Right atrium auricular region (tissue), 2 donors: ENCODE measurements around the gene GALNT8. TPM values are rescaled to one million over a fixed set of nuclear protein-coding genes. Genes with fewer than 3 reads are reported as not detected.
A peak's percentile ranks its signal among the peaks of the same experiment; 100 is the strongest.

Experiments used
- DNase-seq: peaks from one replicate; pipeline ENCODE4 v3.0.0-alpha.2; 2019; ENCODE audit warnings: low spot score
- H3K27ac ChIP-seq, 2 donors: fragments of 200-600 bp; sonication (generic); 1 replicate in 1 of 2; 2 replicates in 1 of 2; pipeline ENCODE4 v1.5.1; 2016 to 2019
- H3K27me3 ChIP-seq, 2 donors: fragments of 200-600 bp; sonication (generic); one replicate each; pipeline versions ENCODE4 v1.5.1 to v1.6.0; 2017 to 2019
- H3K36me3 ChIP-seq: fragments of 200-600 bp; sonication (generic); one replicate; pipeline ENCODE4 v1.5.1; 2016
- H3K4me1 ChIP-seq, 2 donors: fragments of 200-600 bp; sonication (generic); one replicate each; pipeline versions ENCODE4 v1.5.1 to v1.6.0; 2017 to 2019
- H3K4me3 ChIP-seq, 2 donors: fragments of 200-600 bp; sonication (generic); 1 replicate in 1 of 2; 2 replicates in 1 of 2; pipeline ENCODE4 v1.5.1; 2017 to 2019; ENCODE audit warnings: mild to moderate bottlenecking in 1 of 2, moderate library complexity in 1 of 2
- H3K9me3 ChIP-seq, 2 donors: fragments of 200-600 bp; sonication (generic); one replicate each; pipeline ENCODE4 v1.5.1; 2019
- CTCF ChIP-seq, 2 donors: fragments of 200-600 bp; sonication (generic); IDR thresholded peaks; one replicate each; pipeline ENCODE4 v1.5.1; 2019; ENCODE audit warnings: antibody characterized with exemption in 2 of 2
- total RNA-seq, 2 donors: library from RNA; depleted of rRNA; stranded (reverse); fragments of >200 nt; gene quantifications; one replicate each; pipeline ENCODE4 v1.1.0, GENCODE V29; 2016

GALNT8 gene
- total RNA-seq, 2 donors from 2014 or later: 2.0 to 3.8 TPM

- Histone ChIP-seq H3K36me3 (no peaks in the 10 kb centered on the region), H3K27me3 (no peaks in the 10 kb centered on the region), H3K9me3 (no peaks in the 10 kb centered on the region), H3K4me1 (peaks cover 0 to 25% of the 10 kb centered on the region in 2 donors), H3K27ac (no peak overlapping the region), H3K4me3 (no peak overlapping the region)
- DNase-seq: no peak
- TF ChIP-seq CTCF (IDR thresholded peaks at IDR 0.05): no peak
Observed at GRCh38 chr12:4814485-4814884, 94.3 kb downstream of the GALNT8 start.

- no peaks in the 10 kb centered on the region for H3K27me3 ChIP-seq
- TF ChIP-seq CTCF (IDR thresholded peaks at IDR 0.05): no peak
- no peak overlapping the region for H3K4me3 ChIP-seq
- H3K9me3 ChIP-seq: no peaks in the 10 kb centered on the region
- no peak overlapping the region for H3K27ac ChIP-seq
- peaks cover 0 to 12% of the 10 kb centered on the region in 2 donors for H3K4me1 ChIP-seq
- no peak for DNase-seq
- no peaks in the 10 kb centered on the region for H3K36me3 ChIP-seq
Observed at GRCh38 chr12:4816744-4817525, 96.7 kb downstream of the GALNT8 start.

- no peaks in the 10 kb centered on the region for H3K9me3 ChIP-seq
- no peak for DNase-seq
- no peaks in the 10 kb centered on the region for H3K36me3 ChIP-seq
- no peak overlapping the region for H3K27ac ChIP-seq
- no peaks in the 10 kb centered on the region for H3K27me3 ChIP-seq
- H3K4me1 ChIP-seq: peaks cover 0 to 12% of the 10 kb centered on the region in 2 donors
- TF ChIP-seq CTCF (IDR thresholded peaks at IDR 0.05): no peak
- H3K4me3 ChIP-seq: peak overlapping the region in 1 of 2 donors; percentile 12
Observed at GRCh38 chr12:4817880-4818279, 97.7 kb downstream of the GALNT8 start.

- DNase-seq: no peak
- peaks cover 0 to 12% of the 10 kb centered on the region in 2 donors for H3K4me1 ChIP-seq
- H3K27ac ChIP-seq: no peak overlapping the region
- no peaks in the 10 kb centered on the region for H3K9me3 ChIP-seq
- no peak for TF ChIP-seq CTCF (IDR thresholded peaks at IDR 0.05)
- H3K27me3 ChIP-seq: no peaks in the 10 kb centered on the region
- H3K4me3 ChIP-seq: no peak overlapping the region
- H3K36me3 ChIP-seq: no peaks in the 10 kb centered on the region
Observed at GRCh38 chr12:4819654-4820053, 99.5 kb downstream of the GALNT8 start.

- no peaks in the 10 kb centered on the region for H3K36me3 ChIP-seq
- H3K4me1 ChIP-seq: peaks cover 0 to 12% of the 10 kb centered on the region in 2 donors
- DNase-seq: no peak
- TF ChIP-seq CTCF (IDR thresholded peaks at IDR 0.05): no peak
- no peaks in the 10 kb centered on the region for H3K9me3 ChIP-seq
- H3K4me3 ChIP-seq: no peak overlapping the region
- no peaks in the 10 kb centered on the region for H3K27me3 ChIP-seq
- no peak overlapping the region for H3K27ac ChIP-seq
Observed at GRCh38 chr12:4820971-4821370, 100.8 kb downstream of the GALNT8 start.

Other genes starting within 250 kb of the GALNT8 start
- gene RAD51AP1, start 181.5 kb upstream of the GALNT8 start, total RNA-seq: 1 to 10 TPM in 1 of 2 donors, under 1 TPM in 1; 0.86 to 1.3 TPM
- 10 to 100 TPM; 31.7 to 41.1 TPM for gene DYRK4, start 158.2 kb upstream of the GALNT8 start, total RNA-seq
- 1 to 10 TPM in 1 of 2 donors, under 1 TPM in 1; 0.79 to 7.1 TPM for gene AKAP3, start 71.3 kb upstream of the GALNT8 start, total RNA-seq
- 10 to 100 TPM; 40.0 to 90.3 TPM for gene NDUFA9, start 71.3 kb upstream of the GALNT8 start, total RNA-seq
- not detected for gene KCNA1, start 189.5 kb downstream of the GALNT8 start, total RNA-seq